Measurements from ENCODE around the gene TIGD3.

The TIGD3 gene

DNA sequence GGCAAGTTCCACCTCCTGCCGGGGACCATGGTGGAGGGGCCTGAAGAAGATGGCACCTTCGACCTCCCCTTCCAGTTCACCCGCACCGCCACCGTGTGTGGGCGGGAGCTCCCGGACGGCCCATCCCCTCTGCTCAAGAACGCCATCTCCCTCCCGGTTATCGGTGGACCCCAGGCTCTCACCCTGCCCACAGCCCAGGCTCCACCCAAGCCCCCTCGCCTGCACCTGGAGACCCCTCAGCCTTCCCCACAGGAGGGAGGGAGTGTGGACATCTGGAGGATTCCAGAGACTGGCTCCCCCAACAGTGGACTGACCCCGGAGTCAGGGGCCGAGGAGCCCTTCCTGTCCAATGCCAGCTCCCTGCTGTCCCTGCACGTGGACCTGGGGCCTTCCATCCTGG, 33.5 kb upstream of the TIGD3 start:
- no peak overlapping the region for H3K4me3 ChIP-seq (ENCODE audit: low read length in 2 of 2)
- H3K4ac ChIP-seq (ENCODE audit: low read length) = no peak overlapping the region
- no peaks in the 10 kb centered on the region for H3K27me3 ChIP-seq (ENCODE audit: control insufficient read depth in 3 of 3, insufficient read depth in 3 of 3, low read depth in 1 of 3, low read length in 3 of 3)
- peaks cover 8 to 13% of the 10 kb centered on the region in 2 donors for H3K4me1 ChIP-seq (ENCODE audit: control insufficient read depth in 2 of 2, insufficient read depth in 1 of 2, low read depth in 1 of 2, low read length in 2 of 2)
- H3K14ac ChIP-seq (ENCODE audit: low read length) = no peak overlapping the region
- peaks cover 3% of the 10 kb centered on the region for H3K79me1 ChIP-seq (ENCODE audit: low read depth, low read length)
- H3K4me2 ChIP-seq (ENCODE audit: insufficient read depth, low read length, poor library complexity, severe bottlenecking) = no peak overlapping the region
- no peak overlapping the region for H3K9ac ChIP-seq (ENCODE audit: low read depth, low read length, poor library complexity)
- no peak overlapping the region for H4K91ac ChIP-seq (ENCODE audit: low read depth, low read length, poor library complexity)
- no peak overlapping the region for H4K8ac ChIP-seq (ENCODE audit: low read depth, low read length)
- H3K18ac ChIP-seq (ENCODE audit: low read length) = no peak overlapping the region
- no peak overlapping the region for H2BK12ac ChIP-seq (ENCODE audit: low read length)
- H3K27ac ChIP-seq (replicated peaks; ENCODE audit: low read length) = no peak overlapping the region
- no peak for DNase-seq (ENCODE audit: low spot score)
- H3K9me3 ChIP-seq (replicated peaks in 1 of 2; ENCODE audit: control insufficient read depth in 2 of 2, insufficient read depth in 1 of 2, low read depth in 1 of 2, low read length in 2 of 2) = no peaks in the 10 kb centered on the region
- no CpG with 5 or more reads among the region's 15 CpGs for WGBS, 2 donors (ENCODE audit: extremely low coverage in 2 of 2, insufficient read length in 2 of 2, insufficient replicate concordance in 1 of 2)
- peak overlapping the region; percentile 67 for H2BK15ac ChIP-seq (ENCODE audit: low read length)
- peak overlapping the region; percentile 91 for H3K23ac ChIP-seq (ENCODE audit: low read depth, low read length, poor library complexity)
- peaks cover 6 to 24% of the 10 kb centered on the region in 2 donors for H3K36me3 ChIP-seq (replicated peaks in 1 of 2; ENCODE audit: control insufficient read depth in 2 of 2, insufficient read depth in 2 of 2, low read length in 2 of 2)
- H2AK5ac ChIP-seq (ENCODE audit: low read depth, low read length) = no peak overlapping the region
- no peak overlapping the region for H2BK5ac ChIP-seq (ENCODE audit: low read length)
- H2AFZ ChIP-seq (ENCODE audit: low read length) = no peak overlapping the region
- no peak overlapping the region for H2BK120ac ChIP-seq (ENCODE audit: low read depth, low read length)

DNA sequence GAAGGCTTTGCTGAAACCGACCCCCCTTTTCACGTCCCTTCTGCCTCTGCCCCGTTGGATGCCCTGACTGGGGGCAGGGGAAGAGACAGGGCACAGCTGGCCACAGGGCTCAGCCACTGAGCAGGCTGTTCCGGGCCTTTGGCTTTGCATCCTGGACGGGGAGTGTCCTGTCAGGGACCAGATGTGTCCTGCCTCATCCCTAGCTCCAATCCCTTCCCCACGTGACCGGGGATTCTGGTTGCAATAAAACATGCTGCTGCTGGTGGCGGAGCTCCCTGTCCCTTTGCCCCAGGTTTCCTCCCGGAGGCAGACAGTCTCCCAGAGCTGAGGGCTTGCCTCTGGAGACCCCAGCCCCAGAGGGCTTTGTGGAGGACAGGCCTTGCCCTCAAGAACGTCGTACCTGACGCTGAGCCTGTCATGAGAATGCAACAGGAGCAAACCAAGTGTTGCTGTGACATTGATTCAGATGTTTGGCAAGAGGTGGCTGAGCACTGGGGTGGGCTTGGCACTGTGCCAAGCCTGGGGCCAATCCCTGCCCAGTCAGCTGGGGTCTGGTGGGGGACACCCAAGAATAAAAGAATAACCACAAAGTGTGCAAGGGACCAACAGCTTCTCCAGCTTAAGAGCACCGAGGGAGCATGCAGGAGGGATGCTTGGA, 32.6 kb upstream of the TIGD3 start:
- H2BK5ac ChIP-seq (ENCODE audit: low read length) = no peak overlapping the region
- no peak overlapping the region for H2BK120ac ChIP-seq (ENCODE audit: low read depth, low read length)
- peaks cover 3% of the 10 kb centered on the region for H3K79me1 ChIP-seq (ENCODE audit: low read depth, low read length)
- no peak overlapping the region for H3K4me3 ChIP-seq (ENCODE audit: low read length in 2 of 2)
- no peak overlapping the region for H2BK12ac ChIP-seq (ENCODE audit: low read length)
- no peak overlapping the region for H2AK5ac ChIP-seq (ENCODE audit: low read depth, low read length)
- no peak overlapping the region for H4K8ac ChIP-seq (ENCODE audit: low read depth, low read length)
- H3K9me3 ChIP-seq (replicated peaks in 1 of 2; ENCODE audit: control insufficient read depth in 2 of 2, insufficient read depth in 1 of 2, low read depth in 1 of 2, low read length in 2 of 2) = no peaks in the 10 kb centered on the region
- no peak overlapping the region for H3K14ac ChIP-seq (ENCODE audit: low read length)
- H3K18ac ChIP-seq (ENCODE audit: low read length) = no peak overlapping the region
- H3K36me3 ChIP-seq (replicated peaks in 1 of 2; ENCODE audit: control insufficient read depth in 2 of 2, insufficient read depth in 2 of 2, low read length in 2 of 2) = peaks cover 6 to 24% of the 10 kb centered on the region in 2 donors
- H3K9ac ChIP-seq (ENCODE audit: low read depth, low read length, poor library complexity) = no peak overlapping the region
- no peak for DNase-seq (ENCODE audit: low spot score)
- H2AFZ ChIP-seq (ENCODE audit: low read length) = no peak overlapping the region
- H3K4me1 ChIP-seq (ENCODE audit: control insufficient read depth in 2 of 2, insufficient read depth in 1 of 2, low read depth in 1 of 2, low read length in 2 of 2) = peaks cover 4 to 5% of the 10 kb centered on the region in 2 donors
- WGBS, 2 donors (ENCODE audit: extremely low coverage in 2 of 2, insufficient read length in 2 of 2, insufficient replicate concordance in 1 of 2) = no CpG with 5 or more reads among the region's 13 CpGs
- H3K23ac ChIP-seq (ENCODE audit: low read depth, low read length, poor library complexity) = no peak overlapping the region
- no peak overlapping the region for H3K27ac ChIP-seq (replicated peaks; ENCODE audit: low read length)
- H4K91ac ChIP-seq (ENCODE audit: low read depth, low read length, poor library complexity) = no peak overlapping the region
- no peak overlapping the region for H3K4ac ChIP-seq (ENCODE audit: low read length)
- no peaks in the 10 kb centered on the region for H3K27me3 ChIP-seq (ENCODE audit: control insufficient read depth in 3 of 3, insufficient read depth in 3 of 3, low read depth in 1 of 3, low read length in 3 of 3)
- H3K4me2 ChIP-seq (ENCODE audit: insufficient read depth, low read length, poor library complexity, severe bottlenecking) = no peak overlapping the region
- no peak overlapping the region for H2BK15ac ChIP-seq (ENCODE audit: low read length)

DNA sequence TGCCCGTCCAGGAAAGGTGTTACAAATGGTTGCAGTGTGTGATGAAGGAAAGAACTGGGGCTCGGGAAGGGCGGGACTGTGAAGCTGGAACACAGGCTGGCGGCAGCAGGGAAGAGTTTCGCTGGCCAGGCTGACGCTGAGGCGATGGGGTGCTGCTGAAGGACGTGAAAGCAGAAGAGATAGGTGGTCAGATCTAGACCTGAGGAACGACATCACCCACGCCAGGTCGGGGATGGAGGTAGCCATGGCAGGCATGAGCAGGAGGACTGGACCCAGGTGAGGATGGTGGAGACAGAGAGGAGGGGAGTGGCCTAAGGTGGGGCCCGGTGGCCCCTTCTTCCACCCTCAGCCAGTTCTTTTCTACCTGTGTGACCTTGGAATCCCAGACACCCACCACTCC, 30.7 kb upstream of the TIGD3 start:
- Histone ChIP-seq H4K8ac (ENCODE audit: low read depth, low read length) (peak overlapping the region; percentile 17), H3K4ac (ENCODE audit: low read length) (no peak overlapping the region), H3K79me1 (ENCODE audit: low read depth, low read length) (peaks cover 3% of the 10 kb centered on the region), H4K91ac (ENCODE audit: low read depth, low read length, poor library complexity) (no peak overlapping the region), H3K4me2 (ENCODE audit: insufficient read depth, low read length, poor library complexity, severe bottlenecking) (no peak overlapping the region), H3K27me3 (ENCODE audit: control insufficient read depth in 3 of 3, insufficient read depth in 3 of 3, low read depth in 1 of 3, low read length in 3 of 3) (no peaks in the 10 kb centered on the region), H3K27ac (replicated peaks; ENCODE audit: low read length) (no peak overlapping the region), H3K14ac (ENCODE audit: low read length) (no peak overlapping the region), H2BK5ac (ENCODE audit: low read length) (no peak overlapping the region), H3K9me3 (replicated peaks in 1 of 2; ENCODE audit: control insufficient read depth in 2 of 2, insufficient read depth in 1 of 2, low read depth in 1 of 2, low read length in 2 of 2) (no peaks in the 10 kb centered on the region), H3K4me3 (ENCODE audit: low read length in 2 of 2) (no peak overlapping the region), H3K18ac (ENCODE audit: low read length) (no peak overlapping the region), H3K9ac (ENCODE audit: low read depth, low read length, poor library complexity) (peak overlapping the region; percentile 21), H2AK5ac (ENCODE audit: low read depth, low read length) (no peak overlapping the region), H3K4me1 (ENCODE audit: control insufficient read depth in 2 of 2, insufficient read depth in 1 of 2, low read depth in 1 of 2, low read length in 2 of 2) (peaks cover 0 to 2% of the 10 kb centered on the region in 2 donors), H3K36me3 (replicated peaks in 1 of 2; ENCODE audit: control insufficient read depth in 2 of 2, insufficient read depth in 2 of 2, low read length in 2 of 2) (peaks cover 6 to 24% of the 10 kb centered on the region in 2 donors), H2BK12ac (ENCODE audit: low read length) (no peak overlapping the region), H3K23ac (ENCODE audit: low read depth, low read length, poor library complexity) (peak overlapping the region; percentile 80), H2BK120ac (ENCODE audit: low read depth, low read length) (no peak overlapping the region), H2AFZ (ENCODE audit: low read length) (no peak overlapping the region), H2BK15ac (ENCODE audit: low read length) (no peak overlapping the region)
- no peak for DNase-seq (ENCODE audit: low spot score)
- no CpG with 5 or more reads among the region's 12 CpGs for WGBS, 2 donors (ENCODE audit: extremely low coverage in 2 of 2, insufficient read length in 2 of 2, insufficient replicate concordance in 1 of 2)

DNA sequence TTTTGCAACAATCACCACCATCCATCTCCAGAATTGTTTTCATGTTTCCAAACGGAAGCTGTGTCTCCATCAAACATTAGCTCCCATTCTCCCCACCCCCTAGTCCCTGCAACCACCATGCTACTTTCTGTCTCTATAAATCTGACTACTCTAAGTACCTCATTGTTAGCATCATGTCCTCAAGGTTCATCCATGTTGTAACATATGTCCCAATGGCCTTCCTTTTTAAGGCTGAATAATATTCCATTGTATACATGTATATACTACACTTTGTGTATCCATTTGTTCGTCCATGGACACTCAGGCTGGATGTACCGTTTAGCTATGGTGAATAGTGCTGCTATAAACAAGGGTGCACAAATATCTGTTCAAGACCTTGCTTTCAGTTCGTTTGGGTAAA, 29.1 kb upstream of the TIGD3 start:
- no peak overlapping the region for H3K4ac ChIP-seq (ENCODE audit: low read length)
- H2BK120ac ChIP-seq (ENCODE audit: low read depth, low read length) = no peak overlapping the region
- no peak overlapping the region for H2BK12ac ChIP-seq (ENCODE audit: low read length)
- H3K4me1 ChIP-seq (ENCODE audit: control insufficient read depth in 2 of 2, insufficient read depth in 1 of 2, low read depth in 1 of 2, low read length in 2 of 2) = peaks cover 0 to 2% of the 10 kb centered on the region in 2 donors
- no peak overlapping the region for H2BK5ac ChIP-seq (ENCODE audit: low read length)
- no peak overlapping the region for H4K8ac ChIP-seq (ENCODE audit: low read depth, low read length)
- H3K4me2 ChIP-seq (ENCODE audit: insufficient read depth, low read length, poor library complexity, severe bottlenecking) = no peak overlapping the region
- peaks cover 6 to 23% of the 10 kb centered on the region in 2 donors for H3K36me3 ChIP-seq (replicated peaks in 1 of 2; ENCODE audit: control insufficient read depth in 2 of 2, insufficient read depth in 2 of 2, low read length in 2 of 2)
- no peak overlapping the region for H3K23ac ChIP-seq (ENCODE audit: low read depth, low read length, poor library complexity)
- no peaks in the 10 kb centered on the region for H3K27me3 ChIP-seq (ENCODE audit: control insufficient read depth in 3 of 3, insufficient read depth in 3 of 3, low read depth in 1 of 3, low read length in 3 of 3)
- no peak overlapping the region for H2AK5ac ChIP-seq (ENCODE audit: low read depth, low read length)
- no peak overlapping the region for H2BK15ac ChIP-seq (ENCODE audit: low read length)
- H3K9ac ChIP-seq (ENCODE audit: low read depth, low read length, poor library complexity) = no peak overlapping the region
- no peak overlapping the region for H2AFZ ChIP-seq (ENCODE audit: low read length)
- WGBS, 2 donors (ENCODE audit: extremely low coverage in 2 of 2, insufficient read length in 2 of 2, insufficient replicate concordance in 1 of 2) = no CpG with 5 or more reads among the region's 4 CpGs
- peaks cover 3% of the 10 kb centered on the region for H3K79me1 ChIP-seq (ENCODE audit: low read depth, low read length)
- H3K9me3 ChIP-seq (replicated peaks in 1 of 2; ENCODE audit: control insufficient read depth in 2 of 2, insufficient read depth in 1 of 2, low read depth in 1 of 2, low read length in 2 of 2) = no peaks in the 10 kb centered on the region
- no peak overlapping the region for H3K14ac ChIP-seq (ENCODE audit: low read length)
- H3K18ac ChIP-seq (ENCODE audit: low read length) = no peak overlapping the region
- no peak overlapping the region for H3K4me3 ChIP-seq (ENCODE audit: low read length in 2 of 2)
- no peak for DNase-seq (ENCODE audit: low spot score)
- H3K27ac ChIP-seq (replicated peaks; ENCODE audit: low read length) = no peak overlapping the region
- H4K91ac ChIP-seq (ENCODE audit: low read depth, low read length, poor library complexity) = no peak overlapping the region
